A549 (cell line): ENCODE results near the gene FBXO31. TPM values are rescaled to one million over a fixed set of nuclear protein-coding genes. Genes with fewer than 3 reads are reported as not detected.

Source experiments
- ATAC-seq, 2 experiments: fragments of 200-7000 bp in 1 of 2; fragments of >200 bp in 1 of 2; cut with Nextera tagmentation in 1 of 2; cut with Tn5 transposase in 1 of 2; 3 replicates each; pipeline versions ENCODE4 v1.8.0 to v1.9.1; 2018 to 2020; ENCODE audit warnings: mild to moderate bottlenecking in 1 of 2, moderate library complexity in 1 of 2
- CTCF ChIA-PET: fragments of 300-600 bp; sonication (Branson Sonifier 250); formaldehyde crosslinking; extraction: SDS; loops from one replicate; lab custom pipeline; 2021; ENCODE audit warnings: antibody characterized with exemption, inconsistent platforms; lab: Yijun Ruan, JAX
- POLR2A ChIA-PET: fragments of 350-600 bp; formaldehyde crosslinking; extraction: SDS; loops from one replicate; lab custom pipeline; 2021; ENCODE audit warnings: antibody characterized with exemption, inconsistent platforms; lab: Yijun Ruan, JAX
- DNase-seq, 2 experiments: peaks; one replicate each; pipeline versions ENCODE4 v3.0.0 to v3.0.0-alpha.2; 2011 to 2016; ENCODE audit warnings: low read depth in 1 of 2, low spot score in 1 of 2
- FAIRE-seq: peaks from 2 replicates; lab custom pipeline; 2011; peaks lifted over from hg19 to GRCh38; lab: Jason Lieb, UNC
- H3K27ac ChIP-seq, 2 experiments: fragments of >200 bp; sonication (Bioruptor Twin); formaldehyde crosslinking; 3 replicates each; pipeline ENCODE4 v1.5.1; 2016 to 2017
- H3K4me1 ChIP-seq: fragments of >200 bp; sonication (Bioruptor Twin); formaldehyde crosslinking; 3 replicates; pipeline ENCODE4 v1.6.1; 2016
- H3K4me2 ChIP-seq: fragments of >200 bp; sonication (Bioruptor Twin); formaldehyde crosslinking; 3 replicates; pipeline ENCODE4 v1.6.1; 2016
- H3K4me3 ChIP-seq: fragments of >200 bp; sonication (Bioruptor Twin); formaldehyde crosslinking; 3 replicates; pipeline ENCODE4 v1.5.1; 2016
- H3K9me3 ChIP-seq: fragments of >200 bp; sonication (Bioruptor Twin); formaldehyde crosslinking; 3 replicates; pipeline ENCODE4 v1.6.1; 2016
- ATOH8 ChIP-seq: fragments of 250-450 bp; sonication (Bioruptor Pico); IDR thresholded peaks from 2 replicates; pipeline ENCODE4 v1.5.0; 2020; ENCODE audit warnings: low read depth, mild to moderate bottlenecking, moderate library complexity
- CEBPB ChIP-seq, 2 experiments: fragments of >200 bp in 1 of 2; sonication (Bioruptor Twin) in 1 of 2; formaldehyde crosslinking in 1 of 2; IDR thresholded peaks; 2 replicates each; pipeline ENCODE4 v1.6.1; 2012 to 2016
- E2F6 ChIP-seq: IDR thresholded peaks from 2 replicates; pipeline ENCODE4 v1.6.1; 2012; ENCODE audit warnings: low read depth, borderline replicate concordance
- FOXS1 ChIP-seq: fragments of 250-450 bp; sonication (Bioruptor Pico); IDR thresholded peaks from 2 replicates; pipeline ENCODE4 v1.5.0; 2020; ENCODE audit warnings: mild to moderate bottlenecking, moderate library complexity
- HES2 ChIP-seq: fragments of >200 bp; sonication (Bioruptor Twin); formaldehyde crosslinking; IDR thresholded peaks from 2 replicates; pipeline ENCODE4 v1.6.1; 2016
- HOXA7 ChIP-seq: fragments of 250-450 bp; sonication (Bioruptor Pico); IDR thresholded peaks from 2 replicates; pipeline ENCODE4 v1.5.0; 2020; ENCODE audit warnings: mild to moderate bottlenecking, moderate library complexity
- KDM1A ChIP-seq: fragments of 200-600 bp; sonication (generic); IDR thresholded peaks from 2 replicates; pipeline ENCODE4 v1.6.1; 2016; ENCODE audit warnings: low read depth, mild to moderate bottlenecking
- NPAS2 ChIP-seq: fragments of 250-450 bp; sonication (Bioruptor Pico); IDR thresholded peaks from 2 replicates; pipeline ENCODE4 v1.8.0; 2022; ENCODE audit warnings: mild to moderate bottlenecking, moderate library complexity, borderline replicate concordance
- PBX3 ChIP-seq: IDR thresholded peaks from 2 replicates; pipeline ENCODE4 v1.6.1; 2012
- PHF8 ChIP-seq: fragments of 200-600 bp; sonication (generic); IDR thresholded peaks from 2 replicates; pipeline ENCODE4 v1.6.1; 2016; ENCODE audit warnings: low read depth, mild to moderate bottlenecking, antibody characterized with exemption, moderate library complexity, borderline replicate concordance
- POLR2A ChIP-seq: IDR thresholded peaks from 2 replicates; pipeline ENCODE4 v1.6.1; 2012; ENCODE audit warnings: mild to moderate bottlenecking, low read length
- RAD21 ChIP-seq, 2 experiments: fragments of >200 bp in 1 of 2; sonication (Bioruptor Twin) in 1 of 2; formaldehyde crosslinking in 1 of 2; IDR thresholded peaks in 1 of 2; conservative IDR thresholded peaks in 1 of 2; 2 replicates in 1 of 2; 3 replicates in 1 of 2; pipeline ENCODE4 v1.6.1; 2012 to 2018; ENCODE audit warnings: inconsistent platforms in 1 of 2
- RFX5 ChIP-seq: fragments of 450-650 bp; IDR thresholded peaks from 2 replicates; pipeline ENCODE4 v1.7.1; 2014; ENCODE audit warnings: antibody characterized with exemption, mild to moderate bottlenecking, moderate library complexity
- TP53 ChIP-seq: fragments of 250-450 bp; sonication (Bioruptor Pico); IDR thresholded peaks from 2 replicates; pipeline ENCODE4 v1.5.0; 2021; ENCODE audit warnings: mild to moderate bottlenecking, moderate library complexity
- ZFP36 ChIP-seq: fragments of 450-650 bp; IDR thresholded peaks from 2 replicates; pipeline ENCODE4 v1.6.1; 2014; ENCODE audit warnings: borderline replicate concordance; ENCODE audit not compliant: partially characterized antibody
- WGBS: methylation state at CpG from one replicate; pipeline ENCODE4 v1.1.6; 2017; ENCODE audit errors: missing lambda C conversion rate; 5-methylcytosine and 5-hydroxymethylcytosine counted together
- polyA plus RNA-seq, 4 experiments: library from polyadenylated mRNA; depleted of rRNA in 3 of 4; stranded (reverse); fragments of >200 nt; fragmentation: RNase III in 1 of 4; extraction: RNeasy Plus Mini Kit Qiagen cat#74134 plus additional on column Dnase treatment in 1 of 4; gene quantifications; 2 replicates in 3 of 4; 3 replicates in 1 of 4; pipeline ENCODE4 v1.2.3, GENCODE V29; 2011 to 2017
- TF ChIP-seq, protein P1 (sequence below): fragments of 150-350 bp; IDR thresholded peaks from 2 replicates; pipeline ENCODE4 v1.6.1; 2014; ENCODE audit warnings: low read depth, mild to moderate bottlenecking, low read length
- TF ChIP-seq, protein P2 (sequence below): fragments of 200-600 bp; sonication (generic); IDR thresholded peaks from 2 replicates; pipeline ENCODE4 v1.6.1; 2016; ENCODE audit warnings: antibody characterized with exemption, mild to moderate bottlenecking, moderate library complexity

Gene FBXO31
- polyA plus RNA-seq, 2 of the 4 experiments (the other 2 are of a cell fraction): 10.5 to 11.1 TPM

DNA sequence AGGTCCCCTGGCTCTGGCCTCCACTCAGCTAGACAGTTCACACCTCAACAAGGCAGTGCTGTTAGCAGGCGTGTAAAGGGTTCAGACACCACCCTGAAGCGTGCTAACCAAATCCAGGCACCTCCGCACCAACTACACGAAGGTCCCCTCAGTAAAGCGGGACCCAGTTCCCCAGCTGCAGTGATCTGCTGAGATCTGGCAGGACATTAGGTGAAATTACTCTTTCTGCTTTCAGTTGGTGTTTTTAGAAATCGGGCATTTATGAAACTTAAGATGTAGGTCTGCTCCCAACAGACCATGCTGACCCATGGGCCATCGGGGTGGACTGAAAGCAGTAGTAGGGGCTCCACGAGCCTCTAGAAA, 27.1 kb downstream of the FBXO31 start:
- FAIRE-seq: no peak
- no peaks in the 10 kb centered on the region for H3K4me1 ChIP-seq
- H3K9me3 ChIP-seq: no peaks in the 10 kb centered on the region
- H3K4me3 ChIP-seq: no peak overlapping the region
- POLR2A ChIA-PET: no interaction called here
- H3K4me2 ChIP-seq: no peak overlapping the region
- no peak for TF ChIP-seq PBX3
- TF ChIP-seq, all 56 proteins: peak for 0
- CTCF ChIA-PET: interaction anchor here (0.6 to 2.6 kb wide), 3 partner anchors 12 to 1557 kb away, joined by 3 to 6 read pairs (median 3); no protein-coding TSS in a partner anchor
- no peak for ATAC-seq
- WGBS: 92% methylated on average over 8 of the region's 8 CpGs
- no peak overlapping the region for H3K27ac ChIP-seq
- DNase-seq: no peak

- POLR2A ChIA-PET: no interaction called here
- 95% methylated on average over 15 of the region's 17 CpGs for WGBS
- ATAC-seq (no peak), DNase-seq (no peak), FAIRE-seq (no peak)
- H3K9me3 ChIP-seq: no peaks in the 10 kb centered on the region
- CTCF ChIA-PET: no interaction called here
- no peak overlapping the region for H3K4me2 ChIP-seq
- no peak overlapping the region for H3K4me3 ChIP-seq
- TF ChIP-seq TP53 (CRISPR knock-in tag) (no peak), CEBPB (IDR thresholded peaks at IDR 0.05) (no peak), POLR2A (no peak)
- no peak overlapping the region for H3K27ac ChIP-seq
- H3K4me1 ChIP-seq: no peaks in the 10 kb centered on the region
Measured at GRCh38 chr16:87353613-87354012, 30.0 kb downstream of the FBXO31 start.

GRCh38 chr16:87352818-87353217, 30.8 kb downstream of the FBXO31 start:
- FAIRE-seq (no peak), DNase-seq (no peak), ATAC-seq (no peak)
- no peak overlapping the region for H3K4me3 ChIP-seq
- POLR2A ChIA-PET: no interaction called here
- TF ChIP-seq RFX5 (no peak), ATOH8 (CRISPR knock-in tag) (no peak), ZFP36 (no peak), E2F6 (no peak)
- TF ChIP-seq, protein P1, sequence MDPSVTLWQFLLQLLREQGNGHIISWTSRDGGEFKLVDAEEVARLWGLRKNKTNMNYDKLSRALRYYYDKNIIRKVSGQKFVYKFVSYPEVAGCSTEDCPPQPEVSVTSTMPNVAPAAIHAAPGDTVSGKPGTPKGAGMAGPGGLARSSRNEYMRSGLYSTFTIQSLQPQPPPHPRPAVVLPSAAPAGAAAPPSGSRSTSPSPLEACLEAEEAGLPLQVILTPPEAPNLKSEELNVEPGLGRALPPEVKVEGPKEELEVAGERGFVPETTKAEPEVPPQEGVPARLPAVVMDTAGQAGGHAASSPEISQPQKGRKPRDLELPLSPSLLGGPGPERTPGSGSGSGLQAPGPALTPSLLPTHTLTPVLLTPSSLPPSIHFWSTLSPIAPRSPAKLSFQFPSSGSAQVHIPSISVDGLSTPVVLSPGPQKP: no peak
- H3K4me2 ChIP-seq: no peak overlapping the region
- CTCF ChIA-PET: no interaction called here
- no peaks in the 10 kb centered on the region for H3K4me1 ChIP-seq
- WGBS: 90% methylated on average over 15 of the region's 15 CpGs
- H3K9me3 ChIP-seq: no peaks in the 10 kb centered on the region
- no peak overlapping the region for H3K27ac ChIP-seq

GRCh38 chr16:87351320-87351698, 32.3 kb downstream of the FBXO31 start:
- Histone ChIP-seq H3K4me2 (no peak overlapping the region), H3K4me3 (no peak overlapping the region), H3K9me3 (no peaks in the 10 kb centered on the region), H3K27ac (no peak overlapping the region), H3K4me1 (no peaks in the 10 kb centered on the region)
- 71% methylated on average over 9 of the region's 9 CpGs for whole genome bisulfite sequencing
- ATAC-seq (no peak), FAIRE-seq (no peak), DNase-seq (no peak)
- TF ChIP-seq PHF8: no peak
- TF ChIP-seq KDM1A: no peak
- ChIA-PET CTCF (interaction anchor here (1.1 to 1.5 kb wide), 2 partner anchors 10 to 27 kb away, joined by 3 read pairs; no protein-coding TSS in a partner anchor), POLR2A (no interaction called here)

GRCh38 chr16:87350681-87351319, 32.8 kb downstream of the FBXO31 start:
- DNase-seq (no peak), ATAC-seq (no peak), FAIRE-seq (no peak)
- 95% methylated on average over 23 of the region's 23 CpGs for WGBS
- Histone ChIP-seq H3K4me3 (no peak overlapping the region), H3K9me3 (no peaks in the 10 kb centered on the region), H3K4me2 (no peak overlapping the region), H3K27ac (no peak overlapping the region), H3K4me1 (no peaks in the 10 kb centered on the region)
- POLR2A ChIA-PET: no interaction called here
- TF ChIP-seq CEBPB (IDR thresholded peaks at IDR 0.05) (no peak), RAD21 (conservative IDR thresholded peaks at IDR 0.05 in 1 of 2, IDR thresholded peaks at IDR 0.05 in 1 of 2) (no peak), NPAS2 (CRISPR knock-in tag) (no peak), FOXS1 (no peak), HOXA7 (CRISPR knock-in tag) (no peak), POLR2A (no peak), HES2 (no peak)
- TF ChIP-seq, protein P2, sequence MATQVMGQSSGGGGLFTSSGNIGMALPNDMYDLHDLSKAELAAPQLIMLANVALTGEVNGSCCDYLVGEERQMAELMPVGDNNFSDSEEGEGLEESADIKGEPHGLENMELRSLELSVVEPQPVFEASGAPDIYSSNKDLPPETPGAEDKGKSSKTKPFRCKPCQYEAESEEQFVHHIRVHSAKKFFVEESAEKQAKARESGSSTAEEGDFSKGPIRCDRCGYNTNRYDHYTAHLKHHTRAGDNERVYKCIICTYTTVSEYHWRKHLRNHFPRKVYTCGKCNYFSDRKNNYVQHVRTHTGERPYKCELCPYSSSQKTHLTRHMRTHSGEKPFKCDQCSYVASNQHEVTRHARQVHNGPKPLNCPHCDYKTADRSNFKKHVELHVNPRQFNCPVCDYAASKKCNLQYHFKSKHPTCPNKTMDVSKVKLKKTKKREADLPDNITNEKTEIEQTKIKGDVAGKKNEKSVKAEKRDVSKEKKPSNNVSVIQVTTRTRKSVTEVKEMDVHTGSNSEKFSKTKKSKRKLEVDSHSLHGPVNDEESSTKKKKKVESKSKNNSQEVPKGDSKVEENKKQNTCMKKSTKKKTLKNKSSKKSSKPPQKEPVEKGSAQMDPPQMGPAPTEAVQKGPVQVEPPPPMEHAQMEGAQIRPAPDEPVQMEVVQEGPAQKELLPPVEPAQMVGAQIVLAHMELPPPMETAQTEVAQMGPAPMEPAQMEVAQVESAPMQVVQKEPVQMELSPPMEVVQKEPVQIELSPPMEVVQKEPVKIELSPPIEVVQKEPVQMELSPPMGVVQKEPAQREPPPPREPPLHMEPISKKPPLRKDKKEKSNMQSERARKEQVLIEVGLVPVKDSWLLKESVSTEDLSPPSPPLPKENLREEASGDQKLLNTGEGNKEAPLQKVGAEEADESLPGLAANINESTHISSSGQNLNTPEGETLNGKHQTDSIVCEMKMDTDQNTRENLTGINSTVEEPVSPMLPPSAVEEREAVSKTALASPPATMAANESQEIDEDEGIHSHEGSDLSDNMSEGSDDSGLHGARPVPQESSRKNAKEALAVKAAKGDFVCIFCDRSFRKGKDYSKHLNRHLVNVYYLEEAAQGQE: no peak
- CTCF ChIA-PET: interaction anchor here (0.5 to 1.5 kb wide), 3 partner anchors 10 to 466 kb away, joined by 3 to 4 read pairs (median 3); no protein-coding TSS in a partner anchor
